Caco-2 (cell line): ENCODE measurements around the gene PXYLP1. TPM values are rescaled to one million over a fixed set of nuclear protein-coding genes. Genes with fewer than 3 reads are reported as not detected.

Experiments used
- BruUV-seq: library from RNA; stranded (reverse); fragments of 400-500 nt; replicated peaks from 2 replicates; lab custom pipeline; 2021; lab: Mats Ljungman, UMichigan
- CTCF ChIA-PET: fragments of 300-600 bp; sonication (Branson Sonifier 250); formaldehyde crosslinking; loops from one replicate; lab custom pipeline; 2022; ENCODE audit warnings: antibody characterized with exemption; lab: Charles Lee
- POLR2A ChIA-PET: fragments of 300-600 bp; sonication (Branson Sonifier 250); formaldehyde crosslinking; loops from one replicate; lab custom pipeline; 2022; ENCODE audit warnings: antibody characterized with exemption; lab: Charles Lee
- DNase-seq, 2 experiments: peaks; one replicate each; pipeline versions ENCODE4 v3.0.0 to v3.0.0-alpha.2; 2020 to 2022
- H3K27me3 ChIP-seq: replicated peaks from 2 replicates; pipeline ENCODE4 v1.6.0; 2011; ENCODE audit warnings: low read length; ENCODE audit not compliant: control insufficient read depth, insufficient read depth
- H3K36me3 ChIP-seq: 2 replicates; pipeline ENCODE4 v1.5.1; 2011; ENCODE audit warnings: low read length; ENCODE audit not compliant: control insufficient read depth, insufficient read depth
- H3K4me1 ChIP-seq: fragments of 250-450 bp; sonication (Bioruptor Pico); 2 replicates; pipeline ENCODE4 v1.5.1; 2020; ENCODE audit warnings: mild to moderate bottlenecking
- H3K4me3 ChIP-seq: 2 replicates; pipeline ENCODE4 v1.5.1; 2011; ENCODE audit warnings: low read depth, mild to moderate bottlenecking, control low read depth, low read length
- H3K9me3 ChIP-seq: fragments of 250-450 bp; sonication (Bioruptor Pico); 2 replicates; pipeline ENCODE4 v1.5.1; 2020; ENCODE audit warnings: mild to moderate bottlenecking, moderate library complexity
- H3K27ac Mint-ChIP-seq: one replicate; pipeline ENCODE4 v1.8.0; 2022; ENCODE audit warnings: mixed read lengths; ENCODE audit not compliant: unreplicated experiment
- H3K27me3 Mint-ChIP-seq: one replicate; pipeline ENCODE4 v1.8.0; 2022; ENCODE audit warnings: mixed read lengths; ENCODE audit not compliant: insufficient read depth, unreplicated experiment
- H3K36me3 Mint-ChIP-seq: one replicate; pipeline ENCODE4 v1.8.0; 2022; ENCODE audit warnings: mild to moderate bottlenecking, mixed read lengths; ENCODE audit not compliant: insufficient read depth, unreplicated experiment
- H3K4me1 Mint-ChIP-seq: one replicate; pipeline ENCODE4 v1.8.0; 2022; ENCODE audit warnings: low read depth, mixed read lengths; ENCODE audit not compliant: unreplicated experiment
- H3K4me3 Mint-ChIP-seq: one replicate; pipeline ENCODE4 v1.8.0; 2022; ENCODE audit warnings: mild to moderate bottlenecking, moderate library complexity, mixed read lengths; ENCODE audit not compliant: unreplicated experiment
- H3K9me3 Mint-ChIP-seq: one replicate; pipeline ENCODE4 v1.8.0; 2022; ENCODE audit warnings: mixed read lengths; ENCODE audit not compliant: unreplicated experiment
- intact Hi-C: fragments of 100-400 bp; cut with micrococcal nuclease; formaldehyde crosslinking; loops from one replicate; pipeline ENCODE4 v1.10.0; 2022; ENCODE audit not compliant: unreplicated experiment
- total RNA-seq: library from RNA; stranded (reverse); gene quantifications from 2 replicates; pipeline ENCODE4 v1.2.3, GENCODE V29; 2022
- TF ChIP-seq, protein P1 (sequence below), 2 experiments: fragments of 200-600 bp in 1 of 2; IDR thresholded peaks; 1 replicate in 1 of 2; 2 replicates in 1 of 2; pipeline versions ENCODE4 v1.5.1 to v1.8.0; 2011 to 2022; ENCODE audit warnings: antibody characterized with exemption in 1 of 2, control low read depth in 1 of 2, inconsistent platforms in 1 of 2, low read depth in 1 of 2, low read length in 1 of 2, mild to moderate bottlenecking in 1 of 2, moderate library complexity in 1 of 2; ENCODE audit not compliant: insufficient read depth in 1 of 2, severe bottlenecking in 1 of 2, unreplicated experiment in 1 of 2

Gene PXYLP1
- total RNA-seq, 1 experiment from 2014 or later: 24.6 TPM

DNA sequence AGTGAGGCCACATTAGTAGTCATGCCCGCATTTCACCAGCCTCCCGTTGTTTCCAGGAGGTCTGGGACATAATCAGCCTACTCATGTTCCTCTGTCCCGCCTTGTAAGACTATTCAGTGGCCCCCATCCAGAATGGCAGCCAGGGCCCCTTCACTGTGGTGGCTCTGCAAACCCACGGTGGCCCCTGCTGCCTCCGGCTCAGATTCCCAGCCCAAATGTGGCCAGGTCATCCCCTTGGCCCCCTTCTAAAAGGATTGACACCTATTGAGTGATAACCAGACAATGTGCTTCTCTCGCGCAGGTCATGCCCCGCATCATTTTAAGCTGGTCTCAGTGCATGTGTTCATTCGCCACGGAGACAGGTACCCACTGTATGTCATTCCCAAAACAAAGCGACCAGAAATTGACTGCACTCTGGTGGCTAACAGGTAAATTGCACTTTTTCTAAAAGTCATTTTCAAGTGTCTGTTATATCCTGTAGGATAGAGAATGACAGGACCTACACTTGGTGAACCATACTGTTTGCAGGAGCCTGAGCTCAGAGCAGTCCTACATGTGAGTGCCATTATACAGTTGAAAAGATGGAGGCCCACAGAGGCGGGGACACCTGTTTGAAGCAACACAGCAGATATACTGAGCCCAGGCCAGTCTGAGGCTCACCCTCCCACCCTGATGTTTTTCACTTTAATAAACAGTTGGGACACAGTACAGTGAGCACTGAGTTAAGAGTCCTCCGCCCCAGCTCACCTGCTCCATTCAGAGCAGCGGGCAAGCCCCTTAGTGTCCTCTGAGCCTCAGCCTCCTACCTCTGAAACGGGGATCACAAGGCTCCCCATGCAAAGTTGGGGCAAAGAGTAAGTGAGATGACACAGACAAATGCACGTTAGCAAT is 47.7 kb downstream of the PXYLP1 start:
- ChIA-PET CTCF (interaction anchor here (1.0 to 1.2 kb wide), 2 partner anchors 48 to 51 kb away, joined by 3 to 11 read pairs; partner anchors contain the start of gene PXYLP1), POLR2A (interaction anchor here (0.5 kb wide), 1 partner anchor 48 kb away, joined by 3 read pairs; the partner anchor contains the start of gene PXYLP1)
- intact Hi-C loops: loop anchor here (1.0 kb wide), 1 partner anchor 48 kb away; the partner anchor contains the start of gene PXYLP1
- Histone ChIP-seq H3K27me3 (no peaks in the 10 kb centered on the region), H3K9me3 (no peaks in the 10 kb centered on the region), H3K4me3 (no peak overlapping the region), H3K36me3 (no peaks in the 10 kb centered on the region; the same call in 1 of the 2 replicates), H3K4me1 (peaks cover 13% of the 10 kb centered on the region)
- peaks cover 6% of the 10 kb centered on the region for H3K4me1 Mint-ChIP-seq
- no peak overlapping the region for H3K27ac Mint-ChIP-seq
- BruUV-seq: no TSS peak
- peak in 1 of 2 experiments; percentile 39 for DNase-seq
- no peaks in the 10 kb centered on the region for H3K27me3 Mint-ChIP-seq
- TF ChIP-seq, protein P1, sequence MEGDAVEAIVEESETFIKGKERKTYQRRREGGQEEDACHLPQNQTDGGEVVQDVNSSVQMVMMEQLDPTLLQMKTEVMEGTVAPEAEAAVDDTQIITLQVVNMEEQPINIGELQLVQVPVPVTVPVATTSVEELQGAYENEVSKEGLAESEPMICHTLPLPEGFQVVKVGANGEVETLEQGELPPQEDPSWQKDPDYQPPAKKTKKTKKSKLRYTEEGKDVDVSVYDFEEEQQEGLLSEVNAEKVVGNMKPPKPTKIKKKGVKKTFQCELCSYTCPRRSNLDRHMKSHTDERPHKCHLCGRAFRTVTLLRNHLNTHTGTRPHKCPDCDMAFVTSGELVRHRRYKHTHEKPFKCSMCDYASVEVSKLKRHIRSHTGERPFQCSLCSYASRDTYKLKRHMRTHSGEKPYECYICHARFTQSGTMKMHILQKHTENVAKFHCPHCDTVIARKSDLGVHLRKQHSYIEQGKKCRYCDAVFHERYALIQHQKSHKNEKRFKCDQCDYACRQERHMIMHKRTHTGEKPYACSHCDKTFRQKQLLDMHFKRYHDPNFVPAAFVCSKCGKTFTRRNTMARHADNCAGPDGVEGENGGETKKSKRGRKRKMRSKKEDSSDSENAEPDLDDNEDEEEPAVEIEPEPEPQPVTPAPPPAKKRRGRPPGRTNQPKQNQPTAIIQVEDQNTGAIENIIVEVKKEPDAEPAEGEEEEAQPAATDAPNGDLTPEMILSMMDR (IDR thresholded peaks at IDR 0.05; ENCODE audit: insufficient read depth in 1 of 2, low read depth in 1 of 2, low read length in 1 of 2, severe bottlenecking in 1 of 2, unreplicated experiment in 1 of 2): peak; percentile 51 to 64
- no peak overlapping the region for H3K4me3 Mint-ChIP-seq
- H3K9me3 Mint-ChIP-seq: no peaks in the 10 kb centered on the region
- peaks cover 11% of the 10 kb centered on the region for H3K36me3 Mint-ChIP-seq

DNA sequence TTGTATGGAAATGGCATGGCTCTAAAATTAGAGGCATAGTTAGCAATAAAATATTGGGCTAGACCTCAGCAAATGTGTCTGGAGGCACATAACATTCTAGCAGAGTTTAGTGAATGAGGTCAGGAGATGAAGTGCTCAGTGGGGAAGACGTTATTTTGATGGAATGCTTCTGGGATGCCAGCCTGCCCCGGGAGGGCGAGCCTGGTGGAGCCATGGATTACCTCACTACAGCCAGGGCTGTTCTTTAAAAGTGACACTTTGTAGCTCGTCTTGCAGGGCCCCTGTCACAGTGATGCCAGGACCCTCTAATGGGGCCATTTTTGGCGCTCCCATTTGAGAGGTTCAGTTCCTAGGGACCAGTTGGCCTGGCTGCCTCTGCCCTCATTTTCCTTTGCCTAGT is 48.5 kb downstream of the PXYLP1 start:
- H3K4me1 ChIP-seq: peaks cover 13% of the 10 kb centered on the region
- H3K9me3 Mint-ChIP-seq: no peaks in the 10 kb centered on the region
- no peaks in the 10 kb centered on the region for H3K27me3 ChIP-seq
- intact Hi-C loops: no loop called here
- ChIA-PET CTCF (interaction anchor here (1.1 to 1.2 kb wide), 2 partner anchors 48 to 49 kb away, joined by 4 to 11 read pairs; partner anchors contain the start of gene PXYLP1), POLR2A (no interaction called here)
- TF ChIP-seq, protein P1 (IDR thresholded peaks at IDR 0.05; ENCODE audit: insufficient read depth in 1 of 2, low read depth in 1 of 2, low read length in 1 of 2, severe bottlenecking in 1 of 2, unreplicated experiment in 1 of 2): no peak
- no peak overlapping the region for H3K4me3 Mint-ChIP-seq
- no peaks in the 10 kb centered on the region for H3K9me3 ChIP-seq
- DNase-seq: no peak
- H3K36me3 ChIP-seq: no peaks in the 10 kb centered on the region; the same call in 1 of the 2 replicates
- no peaks in the 10 kb centered on the region for H3K4me1 Mint-ChIP-seq
- BruUV-seq: no TSS peak
- no peaks in the 10 kb centered on the region for H3K27me3 Mint-ChIP-seq
- no peak overlapping the region for H3K27ac Mint-ChIP-seq
- no peak overlapping the region for H3K4me3 ChIP-seq
- peaks cover 6% of the 10 kb centered on the region for H3K36me3 Mint-ChIP-seq

DNA sequence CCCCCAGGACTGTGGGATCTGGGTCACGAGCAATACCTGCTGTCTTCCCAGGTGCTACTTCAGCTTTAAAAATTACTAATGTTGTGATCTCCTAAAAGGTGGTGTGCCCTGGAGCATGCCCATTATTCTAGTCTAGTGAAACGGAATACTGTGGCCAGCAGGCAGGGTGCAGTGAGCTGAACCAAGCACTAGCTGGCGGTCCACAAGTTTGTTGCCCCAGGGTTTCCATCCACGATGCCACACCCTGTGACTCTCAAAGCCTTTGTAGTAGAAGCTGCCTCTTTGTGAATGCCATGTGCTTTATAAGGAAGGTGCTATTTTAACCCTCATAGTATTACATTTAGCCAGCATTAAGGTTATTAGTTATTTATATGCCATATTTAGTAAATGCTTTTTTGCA is 49.1 kb downstream of the PXYLP1 start:
- no peaks in the 10 kb centered on the region for H3K27me3 ChIP-seq
- ChIA-PET CTCF (interaction anchor here (1.1 kb wide), 1 partner anchor 49 kb away, joined by 4 read pairs; the partner anchor contains the start of gene PXYLP1), POLR2A (no interaction called here)
- Mint-ChIP-seq H3K4me1 (no peaks in the 10 kb centered on the region), H3K9me3 (no peaks in the 10 kb centered on the region), H3K4me3 (no peak overlapping the region), H3K27ac (no peak overlapping the region), H3K27me3 (no peaks in the 10 kb centered on the region), H3K36me3 (peaks cover 6% of the 10 kb centered on the region)
- TF ChIP-seq, protein P1 (IDR thresholded peaks at IDR 0.05; ENCODE audit: insufficient read depth in 1 of 2, low read depth in 1 of 2, low read length in 1 of 2, severe bottlenecking in 1 of 2, unreplicated experiment in 1 of 2): no peak
- no TSS peak for BruUV-seq
- no peaks in the 10 kb centered on the region; the same call in 1 of the 2 replicates for H3K36me3 ChIP-seq
- DNase-seq: no peak
- intact Hi-C loops: no loop called here
- H3K4me1 ChIP-seq: peaks cover 8% of the 10 kb centered on the region
- H3K9me3 ChIP-seq: no peaks in the 10 kb centered on the region
- no peak overlapping the region for H3K4me3 ChIP-seq
